Iris pigment epithelial cell (primary cell): ENCODE data around the gene DSCAML1.

Experiments used
- DNase-seq: peaks from one replicate; pipeline ENCODE4 v3.0.0-alpha.2; 2011; ENCODE audit warnings: low read depth

The DSCAML1 gene

DNA sequence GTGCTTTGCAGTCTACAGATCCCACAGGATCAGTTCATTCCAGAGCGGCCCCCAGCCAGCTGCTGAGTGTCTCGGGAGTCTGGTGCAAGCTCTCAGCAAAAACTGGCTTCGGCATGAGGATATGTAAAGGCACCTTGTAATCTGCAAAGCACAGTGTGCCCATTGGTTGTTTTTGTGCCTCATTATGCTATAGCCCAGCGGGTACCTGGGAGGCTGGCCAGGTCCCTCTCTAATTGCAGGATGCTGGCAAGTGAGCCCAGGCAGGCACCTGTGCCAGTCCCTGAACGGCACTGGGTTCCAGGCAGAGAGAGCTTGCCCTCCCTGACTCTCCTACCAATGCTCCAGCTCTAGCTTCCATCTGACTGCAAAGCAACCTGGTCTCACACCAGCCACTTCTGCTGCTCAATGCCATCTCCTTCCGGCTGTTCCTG, 128.7 kb downstream of the DSCAML1 start:
- no peak for DNase-seq

GRCh38 chr11:117664897-117665296, 132.1 kb downstream of the DSCAML1 start:
- DNase-seq: no peak

GRCh38 chr11:117663821-117664220, 133.2 kb downstream of the DSCAML1 start:
- DNase-seq: no peak

- no peak for DNase-seq
Measured at GRCh38 chr11:117663414-117663813, 133.6 kb downstream of the DSCAML1 start.

GRCh38 chr11:117662671-117663269, 134.2 kb downstream of the DSCAML1 start:
- no peak for DNase-seq

GRCh38 chr11:117662255-117662654, 134.8 kb downstream of the DSCAML1 start:
- no peak for DNase-seq

DNA sequence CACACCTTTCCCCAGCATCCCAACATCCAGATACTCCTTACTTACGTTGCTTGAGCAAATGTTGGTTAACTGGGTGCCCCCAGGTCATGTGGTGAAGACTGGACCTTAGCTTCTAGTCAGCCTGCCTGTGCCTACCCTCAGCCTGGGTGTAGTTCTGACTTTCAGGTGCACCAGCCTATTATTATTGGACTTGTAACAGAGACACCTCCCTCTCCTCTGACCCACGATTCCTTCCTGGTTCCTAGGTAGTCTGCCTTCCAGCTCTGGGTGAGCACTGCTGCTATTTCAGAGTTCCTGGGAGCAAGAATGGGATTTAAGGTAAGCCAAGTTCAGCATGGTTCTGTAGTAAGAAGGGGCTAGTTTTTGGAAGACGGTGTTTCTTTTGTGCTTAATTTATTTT, 138.2 kb downstream of the DSCAML1 start:
- DNase-seq: no peak

DNA sequence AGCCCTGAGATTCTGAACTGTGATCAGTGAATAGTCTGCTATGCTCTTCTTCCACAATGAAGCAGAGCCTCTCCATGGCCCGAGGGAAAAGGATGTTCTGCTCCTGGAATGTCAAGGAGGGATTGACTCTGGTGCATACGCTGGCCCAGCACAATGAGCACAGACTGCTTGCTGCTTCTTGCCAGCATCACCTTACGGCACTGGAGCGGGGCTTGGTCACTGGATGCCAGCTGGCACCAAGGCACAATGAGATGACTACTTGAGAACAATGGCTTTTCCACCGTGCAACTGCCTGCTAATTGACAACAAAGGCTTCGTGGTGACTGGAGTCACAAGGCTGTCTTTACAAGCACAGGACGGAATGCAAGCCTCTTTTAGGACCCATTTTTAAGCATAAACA, 139.2 kb downstream of the DSCAML1 start:
- no peak for DNase-seq

DNA sequence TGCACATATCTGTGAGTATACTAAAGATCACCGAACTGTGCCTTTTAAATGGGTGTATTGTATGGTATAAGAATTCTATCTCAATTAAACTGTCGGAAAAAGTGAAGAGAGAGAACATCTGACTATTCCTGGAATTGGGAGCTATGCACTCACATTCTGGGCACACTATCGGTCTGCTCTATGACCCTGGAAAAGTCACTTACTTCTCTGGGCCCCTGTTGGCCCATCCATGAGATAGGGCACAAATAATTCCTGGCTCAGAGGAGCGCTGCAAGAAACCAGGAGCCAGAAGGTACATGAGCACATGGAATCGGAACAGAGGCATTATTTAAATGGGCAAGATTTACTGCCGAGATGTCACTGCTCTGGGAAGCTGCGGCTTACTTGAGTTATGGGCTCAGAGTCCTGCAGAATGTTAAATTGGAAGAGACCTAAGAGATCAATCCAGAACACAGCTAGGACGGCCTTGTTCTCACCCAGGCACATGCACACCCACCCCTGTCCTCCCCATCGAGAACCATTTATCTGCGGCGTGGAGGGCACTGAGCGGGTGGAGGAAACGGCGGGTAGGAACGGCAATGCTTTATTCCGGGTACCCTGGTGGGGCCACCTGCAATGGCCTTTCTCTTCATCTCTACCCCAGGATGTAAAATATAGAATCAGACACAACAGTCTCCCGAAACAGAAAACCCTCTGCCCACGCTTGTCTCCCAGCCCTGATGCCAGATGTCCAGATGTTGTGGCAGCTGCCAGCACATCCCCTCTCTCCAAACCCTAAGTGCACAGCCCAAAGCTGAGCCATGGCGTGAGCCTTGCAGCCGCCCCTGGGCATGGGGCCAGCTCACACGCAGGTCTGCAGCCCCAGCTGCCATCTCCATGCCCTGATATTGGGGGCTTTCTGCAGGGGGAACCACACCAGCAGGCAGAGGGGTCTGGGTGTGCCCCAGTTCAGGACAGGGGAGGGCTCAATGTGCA, 142.4 kb downstream of the DSCAML1 start:
- DNase-seq: no peak

DNA sequence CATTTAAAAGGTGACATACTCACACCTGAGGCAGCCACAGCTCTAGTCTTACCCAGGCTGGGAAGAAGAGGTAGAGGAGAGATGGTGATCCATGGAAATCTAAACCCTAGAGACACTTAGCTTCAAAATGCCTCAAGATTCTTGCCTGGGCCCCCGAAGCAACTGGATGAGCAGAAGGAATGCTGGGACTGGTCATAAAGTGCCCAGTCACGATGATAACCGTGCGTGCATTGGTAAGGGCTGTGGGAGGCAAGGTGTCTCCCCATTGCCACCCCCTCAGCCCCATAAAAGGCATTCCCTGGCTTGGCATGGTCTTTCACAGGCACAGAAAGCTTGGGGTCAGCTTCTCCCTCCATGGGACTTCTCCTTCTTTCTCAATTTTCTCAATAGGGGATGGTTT, 144.5 kb downstream of the DSCAML1 start:
- DNase-seq: no peak

GRCh38 chr11:117649296-117650055, 147.5 kb downstream of the DSCAML1 start:
- DNase-seq: no peak

- DNase-seq: no peak
Measured at GRCh38 chr11:117647872-117648271, 149.1 kb downstream of the DSCAML1 start.

GRCh38 chr11:117647207-117647606, 149.8 kb downstream of the DSCAML1 start:
- DNase-seq: no peak

DNA sequence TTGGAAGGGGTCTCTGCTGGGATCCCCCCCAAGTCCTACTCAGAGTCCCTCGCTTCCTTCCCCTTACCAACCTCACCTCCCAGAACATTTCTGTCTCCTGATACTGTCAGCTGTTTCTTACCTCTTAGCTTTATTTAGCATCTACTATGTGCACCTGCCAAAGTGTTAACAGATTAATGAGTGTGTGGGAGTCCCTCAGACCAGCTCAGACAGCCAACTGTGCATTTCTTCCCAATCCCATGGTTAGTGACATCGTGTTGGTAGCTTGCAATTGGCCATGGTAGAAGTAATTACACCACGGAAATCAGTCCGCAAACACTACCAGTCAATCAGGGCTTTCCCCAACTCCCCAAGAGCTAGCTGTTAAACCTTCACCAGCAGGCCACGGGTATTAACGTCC, 150.6 kb downstream of the DSCAML1 start:
- no peak for DNase-seq

DNA sequence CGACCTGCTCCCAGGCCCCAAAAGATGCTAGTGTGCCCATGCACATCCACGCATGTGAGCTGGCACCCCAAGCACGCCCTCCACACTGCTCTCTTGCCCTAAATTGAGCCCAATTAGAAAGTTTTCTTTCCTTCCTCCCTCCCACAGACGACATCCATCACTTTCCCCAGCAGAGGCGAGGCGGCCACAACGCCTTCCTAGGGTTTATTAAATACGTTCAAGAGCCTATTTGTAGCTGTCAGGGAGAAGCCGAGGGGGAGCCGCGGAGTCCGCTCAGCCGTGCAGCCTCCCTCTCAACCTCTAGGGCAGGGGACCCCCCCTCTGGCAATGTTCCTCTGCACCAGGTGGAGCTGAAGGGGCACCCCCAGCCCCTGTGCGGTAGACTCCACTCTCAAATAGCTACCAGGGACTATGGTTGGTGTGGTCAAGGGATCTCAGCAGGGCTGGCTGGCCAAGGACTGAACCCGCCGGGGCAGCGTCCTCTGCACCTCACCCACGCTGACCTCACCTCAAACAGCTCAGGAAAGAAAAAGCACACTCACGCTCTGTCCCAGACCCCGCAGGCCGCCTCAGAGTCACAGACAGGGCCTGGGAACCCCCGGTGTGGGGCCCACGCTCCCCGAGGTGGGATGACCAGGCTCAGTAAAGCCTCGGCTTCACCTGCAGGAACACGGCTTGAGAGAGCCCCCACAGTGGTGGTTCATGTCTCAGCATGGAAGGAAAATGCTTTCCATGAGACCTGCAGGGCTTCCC, 152.4 kb downstream of the DSCAML1 start:
- no peak for DNase-seq

- no peak for DNase-seq
Measured at GRCh38 chr11:117643606-117644300, 153.3 kb downstream of the DSCAML1 start.

DNA sequence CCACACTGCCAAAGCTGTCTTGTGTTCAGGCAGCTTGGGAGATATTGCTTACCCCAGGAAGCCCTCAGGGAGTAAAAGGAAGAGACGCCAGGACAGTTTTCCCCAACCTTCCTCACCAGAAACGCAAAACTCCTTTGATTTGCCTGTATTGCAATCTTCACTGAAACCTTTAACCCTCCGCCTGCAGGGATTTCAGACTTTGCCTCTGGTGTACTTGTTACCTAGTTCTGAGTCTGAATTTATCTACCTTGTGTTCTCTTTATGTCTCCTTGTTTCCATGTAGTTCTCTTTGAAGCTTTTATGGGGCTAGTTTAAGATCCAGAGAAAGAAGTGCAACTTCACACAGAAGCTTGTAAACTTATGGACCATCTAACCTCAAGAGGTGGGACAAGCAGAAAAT, 154.2 kb downstream of the DSCAML1 start:
- DNase-seq: no peak

- DNase-seq: no peak
Measured at GRCh38 chr11:117642396-117642795, 154.6 kb downstream of the DSCAML1 start.

DNA sequence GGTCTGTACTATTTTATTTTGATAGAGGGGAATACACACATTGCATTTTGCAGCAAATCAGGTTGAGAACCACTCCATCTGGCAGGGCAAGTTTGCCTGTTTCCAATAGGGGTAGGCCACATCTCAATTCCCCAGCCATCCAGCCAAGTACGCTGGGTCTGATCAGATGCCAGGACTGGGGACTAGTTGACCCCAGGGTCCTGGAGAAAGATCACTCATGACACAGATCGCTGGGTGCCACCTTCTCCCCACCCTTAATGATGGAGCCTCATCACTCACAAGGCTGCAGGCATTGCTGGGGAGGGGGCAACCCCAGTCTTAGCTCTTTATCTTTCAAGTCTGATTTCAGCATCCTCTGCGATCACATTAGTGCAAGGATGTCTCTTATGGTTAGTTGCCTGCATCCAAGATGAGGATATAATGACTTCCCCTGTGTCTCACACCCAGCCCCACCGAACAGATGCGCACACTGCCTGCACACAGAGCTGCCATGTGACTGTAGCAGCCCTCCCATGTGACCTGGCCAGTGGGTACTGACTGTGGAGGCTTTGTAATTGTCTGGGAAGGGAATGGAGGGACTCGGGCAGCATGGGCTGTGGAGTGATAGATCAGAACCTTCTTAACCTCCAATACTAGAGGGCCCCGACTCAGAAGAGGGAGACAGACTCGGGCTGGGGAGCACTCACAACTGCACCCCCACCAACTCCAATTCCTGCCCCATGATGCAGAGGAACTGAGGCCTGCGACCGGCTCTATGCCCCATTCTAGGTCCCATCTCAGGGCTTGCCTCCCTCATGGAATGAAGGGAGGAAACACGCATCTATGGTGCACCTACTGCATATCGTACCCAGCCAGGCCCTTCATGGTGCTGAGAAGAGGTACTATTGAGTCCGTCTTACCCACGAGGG, 155.8 kb downstream of the DSCAML1 start:
- DNase-seq: no peak

GRCh38 chr11:117640041-117640440, 157.0 kb downstream of the DSCAML1 start:
- no peak for DNase-seq
